ENCODE results near the gene RPL36.

Gene RPL36

GRCh38 chr19:5655412-5655811 is 34.7 kb upstream of the RPL36 start:
- Histone ChIP-seq H3K36me3 (ENCODE audit: insufficient read depth, low read length) (peaks cover 89% of the 10 kb centered on the region), H3K27ac (ENCODE audit: low read length) (no peak overlapping the region), H3K79me2 (ENCODE audit: insufficient read depth, low read length) (peaks cover 9% of the 10 kb centered on the region), H3K4me1 (ENCODE audit: insufficient read depth, low read length) (no peaks in the 10 kb centered on the region), H3K9me3 (ENCODE audit: insufficient read depth, low read length, severe bottlenecking) (no peaks in the 10 kb centered on the region), H3K27me3 (ENCODE audit: insufficient read depth, low read length, poor library complexity) (no peaks in the 10 kb centered on the region), H3K4me3 (ENCODE audit: low read depth in 1 of 2, low read length in 2 of 2) (no peak overlapping the region), H4K20me1 (ENCODE audit: insufficient read depth, low read length) (peaks cover 12% of the 10 kb centered on the region), H3K4me2 (ENCODE audit: insufficient read depth, low read length) (no peak overlapping the region), H3K9ac (ENCODE audit: low read depth, low read length) (no peak overlapping the region), H2AFZ (ENCODE audit: low read depth, low read length) (no peak overlapping the region)
- ATAC-seq (ENCODE audit: insufficient read depth, low read depth) (no peak), DNase-seq (no peak)
- TF ChIP-seq CTCF (IDR thresholded peaks at IDR 0.05; ENCODE audit: borderline replicate concordance, extremely low read depth, low read length, poor library complexity, severe bottlenecking) (no peak), EZH2 (IDR thresholded peaks at IDR 0.05; ENCODE audit: borderline replicate concordance, low read depth, low read length, severe bottlenecking) (no peak)

- no peak overlapping the region for H3K9ac ChIP-seq (ENCODE audit: low read depth, low read length)
- TF ChIP-seq CTCF (IDR thresholded peaks at IDR 0.05; ENCODE audit: borderline replicate concordance, extremely low read depth, low read length, poor library complexity, severe bottlenecking), result no peak
- TF ChIP-seq EZH2 (IDR thresholded peaks at IDR 0.05; ENCODE audit: borderline replicate concordance, low read depth, low read length, severe bottlenecking), result no peak
- peaks cover 8% of the 10 kb centered on the region; the same call in 1 of the 2 replicates for H4K20me1 ChIP-seq (ENCODE audit: insufficient read depth, low read length)
- H3K36me3 ChIP-seq (ENCODE audit: insufficient read depth, low read length), result peaks cover 93% of the 10 kb centered on the region
- no peaks in the 10 kb centered on the region for H3K4me1 ChIP-seq (ENCODE audit: insufficient read depth, low read length)
- H3K9me3 ChIP-seq (ENCODE audit: insufficient read depth, low read length, severe bottlenecking), result no peaks in the 10 kb centered on the region
- H2AFZ ChIP-seq (ENCODE audit: low read depth, low read length), result no peak overlapping the region
- no peak overlapping the region for H3K4me2 ChIP-seq (ENCODE audit: insufficient read depth, low read length)
- no peak overlapping the region for H3K4me3 ChIP-seq (ENCODE audit: low read depth in 1 of 2, low read length in 2 of 2)
- no peaks in the 10 kb centered on the region for H3K27me3 ChIP-seq (ENCODE audit: insufficient read depth, low read length, poor library complexity)
- peaks cover 3% of the 10 kb centered on the region; the same call in 1 of the 2 replicates for H3K79me2 ChIP-seq (ENCODE audit: insufficient read depth, low read length)
- H3K27ac ChIP-seq (ENCODE audit: low read length), result no peak overlapping the region
- no peak for ATAC-seq (ENCODE audit: insufficient read depth, low read depth)
- DNase-seq, result no peak
Observed at GRCh38 chr19:5661483-5661882, 28.6 kb upstream of the RPL36 start.

- Histone ChIP-seq H3K36me3 (ENCODE audit: insufficient read depth, low read length) (peaks cover 95% of the 10 kb centered on the region), H3K9me3 (ENCODE audit: insufficient read depth, low read length, severe bottlenecking) (no peaks in the 10 kb centered on the region), H3K27ac (ENCODE audit: low read length) (no peak overlapping the region), H4K20me1 (ENCODE audit: insufficient read depth, low read length) (peaks cover 21% of the 10 kb centered on the region), H3K4me3 (ENCODE audit: low read depth in 1 of 2, low read length in 2 of 2) (no peak overlapping the region), H3K4me1 (ENCODE audit: insufficient read depth, low read length) (no peaks in the 10 kb centered on the region), H3K9ac (ENCODE audit: low read depth, low read length) (no peak overlapping the region), H2AFZ (ENCODE audit: low read depth, low read length) (no peak overlapping the region), H3K79me2 (ENCODE audit: insufficient read depth, low read length) (peaks cover 3% of the 10 kb centered on the region; the same call in 1 of the 2 replicates), H3K4me2 (ENCODE audit: insufficient read depth, low read length) (no peak overlapping the region), H3K27me3 (ENCODE audit: insufficient read depth, low read length, poor library complexity) (no peaks in the 10 kb centered on the region)
- ATAC-seq (ENCODE audit: insufficient read depth, low read depth) (no peak), DNase-seq (no peak)
- TF ChIP-seq CTCF (IDR thresholded peaks at IDR 0.05; ENCODE audit: borderline replicate concordance, extremely low read depth, low read length, poor library complexity, severe bottlenecking) (no peak), EZH2 (IDR thresholded peaks at IDR 0.05; ENCODE audit: borderline replicate concordance, low read depth, low read length, severe bottlenecking) (no peak)
Observed at GRCh38 chr19:5663904-5664303, 26.2 kb upstream of the RPL36 start.

- no peak overlapping the region for H3K27ac ChIP-seq (ENCODE audit: low read length)
- no peaks in the 10 kb centered on the region for H3K27me3 ChIP-seq (ENCODE audit: insufficient read depth, low read length, poor library complexity)
- peaks cover 21% of the 10 kb centered on the region for H4K20me1 ChIP-seq (ENCODE audit: insufficient read depth, low read length)
- H3K9ac ChIP-seq (ENCODE audit: low read depth, low read length), result no peak overlapping the region
- TF ChIP-seq EZH2 (IDR thresholded peaks at IDR 0.05; ENCODE audit: borderline replicate concordance, low read depth, low read length, severe bottlenecking) (no peak), CTCF (IDR thresholded peaks at IDR 0.05; ENCODE audit: borderline replicate concordance, extremely low read depth, low read length, poor library complexity, severe bottlenecking) (no peak)
- H3K79me2 ChIP-seq (ENCODE audit: insufficient read depth, low read length), result peaks cover 3% of the 10 kb centered on the region; the same call in 1 of the 2 replicates
- no peak for ATAC-seq (ENCODE audit: insufficient read depth, low read depth)
- H2AFZ ChIP-seq (ENCODE audit: low read depth, low read length), result no peak overlapping the region
- no peaks in the 10 kb centered on the region for H3K9me3 ChIP-seq (ENCODE audit: insufficient read depth, low read length, severe bottlenecking)
- DNase-seq, result no peak
- H3K36me3 ChIP-seq (ENCODE audit: insufficient read depth, low read length), result peaks cover 96% of the 10 kb centered on the region
- no peak overlapping the region for H3K4me3 ChIP-seq (ENCODE audit: low read depth in 1 of 2, low read length in 2 of 2)
- no peak overlapping the region for H3K4me2 ChIP-seq (ENCODE audit: insufficient read depth, low read length)
- H3K4me1 ChIP-seq (ENCODE audit: insufficient read depth, low read length), result no peaks in the 10 kb centered on the region
Observed at GRCh38 chr19:5664515-5664914, 25.6 kb upstream of the RPL36 start.

Measured in DND-41 (cell line).